Measurements from ENCODE around the gene CASZ1. TPM values are rescaled to one million over a fixed set of nuclear protein-coding genes. Genes with fewer than 3 reads are reported as not detected.

Gene CASZ1
- total RNA-seq, 4 donors from 2014 or later, result 106 to 229 (median 160) TPM

DNA sequence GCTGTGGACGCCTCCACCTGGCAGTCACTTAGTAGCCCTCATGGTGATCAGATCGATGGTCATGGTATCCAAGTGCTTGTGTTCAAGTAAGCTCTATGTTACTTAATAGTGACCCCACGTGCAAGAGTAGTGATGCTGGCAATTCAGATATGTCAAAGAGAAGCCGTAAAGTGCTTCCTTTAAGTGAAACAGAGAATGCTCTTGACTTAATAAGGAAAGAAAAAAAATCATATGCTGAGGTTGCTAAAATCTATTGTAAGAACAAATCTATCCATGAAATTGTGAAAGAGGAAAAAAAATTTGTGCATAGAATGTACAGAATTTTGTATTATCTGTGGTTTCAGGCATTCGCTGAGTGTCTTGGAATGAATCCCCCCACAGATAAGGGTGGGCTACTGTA lies 207.8 kb downstream of the CASZ1 start:
- Histone ChIP-seq H3K36me3 (no peaks in the 10 kb centered on the region), H3K4me1 (no peaks in the 10 kb centered on the region), H3K27ac (no peak overlapping the region), H3K9me3 (no peaks in the 10 kb centered on the region), H3K4me3 (no peak overlapping the region), H3K27me3 (no peaks in the 10 kb centered on the region)
- no peak for TF ChIP-seq POLR2A (IDR thresholded peaks at IDR 0.05)
- no peak for TF ChIP-seq EP300 (IDR thresholded peaks at IDR 0.05)
- no peak for TF ChIP-seq POLR2AphosphoS5 (IDR thresholded peaks at IDR 0.05)
- TF ChIP-seq, protein P1, sequence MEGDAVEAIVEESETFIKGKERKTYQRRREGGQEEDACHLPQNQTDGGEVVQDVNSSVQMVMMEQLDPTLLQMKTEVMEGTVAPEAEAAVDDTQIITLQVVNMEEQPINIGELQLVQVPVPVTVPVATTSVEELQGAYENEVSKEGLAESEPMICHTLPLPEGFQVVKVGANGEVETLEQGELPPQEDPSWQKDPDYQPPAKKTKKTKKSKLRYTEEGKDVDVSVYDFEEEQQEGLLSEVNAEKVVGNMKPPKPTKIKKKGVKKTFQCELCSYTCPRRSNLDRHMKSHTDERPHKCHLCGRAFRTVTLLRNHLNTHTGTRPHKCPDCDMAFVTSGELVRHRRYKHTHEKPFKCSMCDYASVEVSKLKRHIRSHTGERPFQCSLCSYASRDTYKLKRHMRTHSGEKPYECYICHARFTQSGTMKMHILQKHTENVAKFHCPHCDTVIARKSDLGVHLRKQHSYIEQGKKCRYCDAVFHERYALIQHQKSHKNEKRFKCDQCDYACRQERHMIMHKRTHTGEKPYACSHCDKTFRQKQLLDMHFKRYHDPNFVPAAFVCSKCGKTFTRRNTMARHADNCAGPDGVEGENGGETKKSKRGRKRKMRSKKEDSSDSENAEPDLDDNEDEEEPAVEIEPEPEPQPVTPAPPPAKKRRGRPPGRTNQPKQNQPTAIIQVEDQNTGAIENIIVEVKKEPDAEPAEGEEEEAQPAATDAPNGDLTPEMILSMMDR (IDR thresholded peaks at IDR 0.05), result no peak
- DNase-seq (ENCODE audit: low spot score in 2 of 2), result no peak
- WGBS, result 83% methylated on average over 5 of the region's 5 CpGs

Other genes with a start within 250 kb of the CASZ1 start
- 100 to 1,000 TPM in 3 of 4 donors, 10 to 100 TPM in 1; 92.7 to 287 (median 156) TPM for gene TARDBP, start 216.0 kb upstream of the CASZ1 start, total RNA-seq